GM12878 (cell line): ENCODE data around the gene CHCHD6.

Experiments used
- CHD2 ChIP-seq: IDR thresholded peaks from 2 replicates; pipeline ENCODE4 v1.6.1; 2011; ENCODE audit warnings: low read depth, low read length, improper control_type of control experiment, borderline replicate concordance
- EGR1 ChIP-seq, 2 experiments: IDR thresholded peaks; 1 replicate in 1 of 2; 2 replicates in 1 of 2; pipeline ENCODE4 v1.6.1; 2011 to 2012; ENCODE audit warnings: low read depth in 2 of 2, low read length in 2 of 2, borderline replicate concordance in 1 of 2, mild to moderate bottlenecking in 1 of 2, moderate library complexity in 1 of 2
- EP300 ChIP-seq, 2 experiments: fragments of 150-350 bp in 1 of 2; IDR thresholded peaks; 2 replicates each; pipeline ENCODE4 v1.6.1; 2011 to 2012; ENCODE audit warnings: low read depth in 2 of 2, low read length in 2 of 2, borderline replicate concordance in 1 of 2, improper control_type of control experiment in 1 of 2, inconsistent platforms in 1 of 2; ENCODE audit not compliant: control insufficient read depth in 1 of 2
- JUNB ChIP-seq: IDR thresholded peaks from 2 replicates; pipeline ENCODE4 v1.6.1; 2016; ENCODE audit warnings: antibody characterized with exemption, mild to moderate bottlenecking
- JUND ChIP-seq: IDR thresholded peaks from 2 replicates; pipeline ENCODE4 v1.6.1; 2012; ENCODE audit warnings: low read depth, mild to moderate bottlenecking, low read length, improper control_type of control experiment, moderate library complexity
- POLR2AphosphoS2 ChIP-seq: IDR thresholded peaks from 2 replicates; pipeline ENCODE4 v1.6.1; 2011; ENCODE audit warnings: low read depth, mild to moderate bottlenecking, low read length, improper control_type of control experiment, moderate library complexity
- POLR2AphosphoS5 ChIP-seq: IDR thresholded peaks from 2 replicates; pipeline ENCODE4 v1.6.1; 2011; ENCODE audit warnings: mild to moderate bottlenecking, low read length, inconsistent platforms
- SREBF2 ChIP-seq: IDR thresholded peaks from 2 replicates; pipeline ENCODE4 v1.6.1; 2012; ENCODE audit warnings: mild to moderate bottlenecking, low read length
- TARDBP ChIP-seq: IDR thresholded peaks from 2 replicates; pipeline ENCODE4 v1.6.1; 2016; ENCODE audit warnings: borderline replicate concordance
- ZSCAN29 ChIP-seq: fragments of 450-650 bp; IDR thresholded peaks from 2 replicates; pipeline ENCODE4 v1.6.1; 2017; ENCODE audit warnings: mild to moderate bottlenecking, moderate library complexity
- TF ChIP-seq, protein P1 (sequence below): IDR thresholded peaks from 2 replicates; pipeline ENCODE4 v1.6.1; 2011; ENCODE audit warnings: low read depth, low read length, improper control_type of control experiment, borderline replicate concordance
- TF ChIP-seq, protein P2 (sequence below), 3 experiments: IDR thresholded peaks in 2 of 3; conservative IDR thresholded peaks in 1 of 3; 2 replicates each; pipeline ENCODE4 v1.5.1; 2011; ENCODE audit warnings: low read depth in 3 of 3, low read length in 3 of 3, mild to moderate bottlenecking in 3 of 3, control low read depth in 2 of 3, moderate library complexity in 2 of 3, inconsistent platforms in 1 of 3, mixed read lengths in 1 of 3; ENCODE audit not compliant: control insufficient read depth in 2 of 3, insufficient read depth in 1 of 3; ENCODE audit errors: extremely low read depth in 1 of 3
- TF ChIP-seq, protein P3 (sequence below): fragments of 450-650 bp; IDR thresholded peaks from 2 replicates; pipeline ENCODE4 v1.6.1; 2018; ENCODE audit warnings: borderline replicate concordance, mild to moderate bottlenecking; ENCODE audit not compliant: partially characterized antibody

DNA sequence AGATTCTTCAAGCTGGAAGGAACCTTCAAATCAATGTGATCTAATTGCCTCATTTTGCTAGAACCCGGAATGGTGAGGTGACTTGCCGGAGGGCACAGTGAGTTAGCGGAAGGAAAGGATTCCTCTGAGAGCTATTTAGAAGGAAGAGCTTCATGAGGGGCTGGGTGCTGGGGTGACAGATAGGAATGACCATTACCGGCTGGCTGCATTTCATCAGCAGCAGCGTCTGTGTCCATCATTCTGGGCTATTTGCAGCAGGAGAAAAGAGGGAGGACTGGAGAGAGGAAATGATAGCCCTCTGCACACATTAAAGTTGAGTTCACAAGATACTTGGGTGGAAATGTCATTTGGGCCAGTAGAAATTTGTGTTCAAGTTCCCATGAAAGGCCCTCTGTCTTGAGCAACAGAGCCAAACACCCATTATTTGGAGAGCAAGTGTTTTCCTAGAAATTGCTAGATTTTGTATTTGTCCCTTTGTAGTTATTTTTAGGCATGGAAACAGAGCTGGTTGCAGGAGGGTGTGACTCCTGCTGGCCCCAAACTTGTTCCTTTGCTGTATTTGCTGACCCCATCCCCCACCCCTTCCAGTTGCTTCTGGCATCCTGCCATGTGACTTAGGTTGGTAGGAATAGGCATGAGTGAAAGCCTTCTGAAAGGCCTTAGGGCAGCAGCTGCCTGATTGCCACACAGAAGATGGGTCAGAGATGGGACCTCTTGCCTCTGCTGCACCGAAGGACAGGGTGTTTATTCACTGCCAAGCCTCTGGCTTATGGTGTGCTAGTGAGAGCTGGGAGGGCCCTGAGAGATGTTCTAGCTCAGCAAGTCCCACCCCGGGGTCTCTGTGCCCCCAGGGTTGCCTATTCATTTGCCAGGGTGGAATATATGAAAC is 191.4 kb downstream of the CHCHD6 start:
- TF ChIP-seq TARDBP (no peak), CHD2 (no peak), POLR2AphosphoS2 (no peak), EGR1 (IDR thresholded peaks at IDR 0.05; ENCODE audit: borderline replicate concordance in 1 of 2, low read depth in 2 of 2, low read length in 2 of 2) (no peak), JUND (no peak), SREBF2 (no peak), JUNB (no peak), EP300 (IDR thresholded peaks at IDR 0.05; ENCODE audit: borderline replicate concordance in 1 of 2, control insufficient read depth in 1 of 2, low read depth in 2 of 2, low read length in 2 of 2) (no peak), ZSCAN29 (no peak), POLR2AphosphoS5 (no peak)
- TF ChIP-seq, protein P1, sequence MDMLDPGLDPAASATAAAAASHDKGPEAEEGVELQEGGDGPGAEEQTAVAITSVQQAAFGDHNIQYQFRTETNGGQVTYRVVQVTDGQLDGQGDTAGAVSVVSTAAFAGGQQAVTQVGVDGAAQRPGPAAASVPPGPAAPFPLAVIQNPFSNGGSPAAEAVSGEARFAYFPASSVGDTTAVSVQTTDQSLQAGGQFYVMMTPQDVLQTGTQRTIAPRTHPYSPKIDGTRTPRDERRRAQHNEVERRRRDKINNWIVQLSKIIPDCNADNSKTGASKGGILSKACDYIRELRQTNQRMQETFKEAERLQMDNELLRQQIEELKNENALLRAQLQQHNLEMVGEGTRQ = no peak
- TF ChIP-seq, protein P2, sequence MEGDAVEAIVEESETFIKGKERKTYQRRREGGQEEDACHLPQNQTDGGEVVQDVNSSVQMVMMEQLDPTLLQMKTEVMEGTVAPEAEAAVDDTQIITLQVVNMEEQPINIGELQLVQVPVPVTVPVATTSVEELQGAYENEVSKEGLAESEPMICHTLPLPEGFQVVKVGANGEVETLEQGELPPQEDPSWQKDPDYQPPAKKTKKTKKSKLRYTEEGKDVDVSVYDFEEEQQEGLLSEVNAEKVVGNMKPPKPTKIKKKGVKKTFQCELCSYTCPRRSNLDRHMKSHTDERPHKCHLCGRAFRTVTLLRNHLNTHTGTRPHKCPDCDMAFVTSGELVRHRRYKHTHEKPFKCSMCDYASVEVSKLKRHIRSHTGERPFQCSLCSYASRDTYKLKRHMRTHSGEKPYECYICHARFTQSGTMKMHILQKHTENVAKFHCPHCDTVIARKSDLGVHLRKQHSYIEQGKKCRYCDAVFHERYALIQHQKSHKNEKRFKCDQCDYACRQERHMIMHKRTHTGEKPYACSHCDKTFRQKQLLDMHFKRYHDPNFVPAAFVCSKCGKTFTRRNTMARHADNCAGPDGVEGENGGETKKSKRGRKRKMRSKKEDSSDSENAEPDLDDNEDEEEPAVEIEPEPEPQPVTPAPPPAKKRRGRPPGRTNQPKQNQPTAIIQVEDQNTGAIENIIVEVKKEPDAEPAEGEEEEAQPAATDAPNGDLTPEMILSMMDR (IDR thresholded peaks at IDR 0.05 in 2 of 3, conservative IDR thresholded peaks at IDR 0.05 in 1 of 3; ENCODE audit: control insufficient read depth in 2 of 3, extremely low read depth in 1 of 3, insufficient read depth in 1 of 3, low read depth in 3 of 3, low read length in 3 of 3) = no peak
- TF ChIP-seq, protein P3, sequence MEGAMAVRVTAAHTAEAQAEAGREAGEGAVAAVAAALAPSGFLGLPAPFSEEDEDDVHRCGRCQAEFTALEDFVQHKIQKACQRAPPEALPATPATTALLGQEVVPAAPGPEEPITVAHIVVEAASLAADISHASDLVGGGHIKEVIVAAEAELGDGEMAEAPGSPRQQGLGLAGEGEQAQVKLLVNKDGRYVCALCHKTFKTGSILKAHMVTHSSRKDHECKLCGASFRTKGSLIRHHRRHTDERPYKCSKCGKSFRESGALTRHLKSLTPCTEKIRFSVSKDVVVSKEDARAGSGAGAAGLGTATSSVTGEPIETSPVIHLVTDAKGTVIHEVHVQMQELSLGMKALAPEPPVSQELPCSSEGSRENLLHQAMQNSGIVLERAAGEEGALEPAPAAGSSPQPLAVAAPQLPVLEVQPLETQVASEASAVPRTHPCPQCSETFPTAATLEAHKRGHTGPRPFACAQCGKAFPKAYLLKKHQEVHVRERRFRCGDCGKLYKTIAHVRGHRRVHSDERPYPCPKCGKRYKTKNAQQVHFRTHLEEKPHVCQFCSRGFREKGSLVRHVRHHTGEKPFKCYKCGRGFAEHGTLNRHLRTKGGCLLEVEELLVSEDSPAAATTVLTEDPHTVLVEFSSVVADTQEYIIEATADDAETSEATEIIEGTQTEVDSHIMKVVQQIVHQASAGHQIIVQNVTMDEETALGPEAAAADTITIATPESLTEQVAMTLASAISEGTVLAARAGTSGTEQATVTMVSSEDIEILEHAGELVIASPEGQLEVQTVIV = no peak
